Left lung (tissue), 10 donors: ENCODE data around the gene ECHDC1. TPM values are rescaled to one million over a fixed set of nuclear protein-coding genes. Genes with fewer than 3 reads are reported as not detected.

ENCODE experiments used
- ATAC-seq: fragments of 200-7000 bp; cut with Tn5 transposase; one replicate; pipeline ENCODE4 v1.9.1; 2020; ENCODE audit warnings: moderate library complexity
- DNase-seq, 4 donors: peaks; one replicate each; pipeline ENCODE4 v3.0.0-alpha.2; 2013 to 2020
- H3K27ac ChIP-seq, 2 donors: fragments of 200-600 bp; sonication (generic) in 1 of 2; one replicate each; pipeline versions ENCODE4 v1.5.0 to v1.8.0; 2020 to 2021
- H3K27me3 ChIP-seq, 2 donors: fragments of 200-600 bp; sonication (generic) in 1 of 2; one replicate each; pipeline versions ENCODE4 v1.5.0 to v1.8.0; 2020 to 2021
- H3K36me3 ChIP-seq, 2 donors: fragments of 200-600 bp; sonication (generic) in 1 of 2; one replicate each; pipeline versions ENCODE4 v1.5.0 to v1.8.0; 2020 to 2021
- H3K4me1 ChIP-seq, 2 donors: fragments of 200-600 bp; one replicate each; pipeline ENCODE4 v1.8.0; 2021
- H3K4me3 ChIP-seq, 2 donors: fragments of 200-600 bp; sonication (generic) in 1 of 2; one replicate each; pipeline versions ENCODE4 v1.5.0 to v1.8.0; 2020 to 2021; ENCODE audit warnings: mild to moderate bottlenecking in 1 of 2
- H3K9me3 ChIP-seq, 2 donors: fragments of 200-600 bp; sonication (generic) in 1 of 2; one replicate each; pipeline versions ENCODE4 v1.5.0 to v1.8.0; 2020 to 2021
- CTCF ChIP-seq, 2 donors: fragments of 200-600 bp; sonication (generic) in 1 of 2; IDR thresholded peaks; one replicate each; pipeline versions ENCODE4 v1.5.0 to v1.8.0; 2021; ENCODE audit warnings: antibody characterized with exemption in 2 of 2
- intact Hi-C, 2 donors: fragments of 100-400 bp; cut with DNase I; formaldehyde crosslinking; loops; one replicate each; pipeline versions ENCODE4 v1.11.2 to v1.14.2; 2022
- polyA plus RNA-seq, 6 donors: library from polyadenylated mRNA; unstranded; fragments of 120-200 nt; gene quantifications; one replicate each; pipeline ENCODE4 v1.2.1, GENCODE V29; 2013; ENCODE audit not compliant: insufficient read length in 6 of 6
- total RNA-seq, 2 donors: library from RNA; stranded (reverse); fragmentation: NEBNext Ultra II Directional; extraction: Animal tissue kit (Norgen Biotek cat#: 25700); gene quantifications; one replicate each; pipeline ENCODE4 v1.2.1, GENCODE V29; 2021
- donor health status: DM: no; HTN: yes; CAD: no.
- donor health status: DM: no; HTN: no; CAD: no.

ECHDC1 gene
- total and polyA plus RNA-seq, 8 donors, result 65.9 to 88.2 (median 81.0) TPM

- H3K4me3 ChIP-seq, result no peak overlapping the region
- peaks cover 21 to 32% of the 10 kb centered on the region in 2 donors for H3K4me1 ChIP-seq
- no peaks in the 10 kb centered on the region for H3K9me3 ChIP-seq
- no peak overlapping the region for H3K27ac ChIP-seq
- peaks cover 0 to 27% of the 10 kb centered on the region in 2 donors for H3K36me3 ChIP-seq
- ATAC-seq (no peak), DNase-seq (no peak)
- H3K27me3 ChIP-seq, result no peaks in the 10 kb centered on the region
- TF ChIP-seq CTCF (IDR thresholded peaks at IDR 0.05), result no peak
- intact Hi-C loops, result no loop called here
Observed at GRCh38 chr6:127298475-127298874, 44.9 kb downstream of the ECHDC1 start.

GRCh38 chr6:127297502-127298070 lies 45.8 kb downstream of the ECHDC1 start:
- no peak for DNase-seq

GRCh38 chr6:127291495-127291894 lies 51.9 kb downstream of the ECHDC1 start:
- intact Hi-C loops, result no loop called here
- H3K4me3 ChIP-seq, result no peak overlapping the region
- no peak for TF ChIP-seq CTCF (IDR thresholded peaks at IDR 0.05)
- peaks cover 5 to 54% of the 10 kb centered on the region in 2 donors for H3K36me3 ChIP-seq
- ATAC-seq (peak; percentile 9), DNase-seq (no peak)
- peak overlapping the region in 1 of 2 donors; percentile 34 for H3K27ac ChIP-seq
- peaks cover 8 to 21% of the 10 kb centered on the region in 2 donors for H3K4me1 ChIP-seq
- H3K9me3 ChIP-seq, result no peaks in the 10 kb centered on the region
- no peaks in the 10 kb centered on the region for H3K27me3 ChIP-seq

More at GRCh38 chr6:127297502-127298070, 45.8 kb downstream of the ECHDC1 start:
- Histone ChIP-seq H3K9me3 (no peaks in the 10 kb centered on the region), H3K27me3 (no peaks in the 10 kb centered on the region), H3K4me3 (no peak overlapping the region), H3K4me1 (peaks cover 23 to 26% of the 10 kb centered on the region in 2 donors), H3K36me3 (peaks cover 0 to 27% of the 10 kb centered on the region in 2 donors), H3K27ac (no peak overlapping the region)
- no peak for TF ChIP-seq CTCF (IDR thresholded peaks at IDR 0.05)
- intact Hi-C loops, result no loop called here
- no peak for ATAC-seq

- H3K4me1 ChIP-seq, result peaks cover 8 to 21% of the 10 kb centered on the region in 2 donors
- no peaks in the 10 kb centered on the region for H3K27me3 ChIP-seq
- H3K36me3 ChIP-seq, result peaks cover 5 to 54% of the 10 kb centered on the region in 2 donors
- no peaks in the 10 kb centered on the region for H3K9me3 ChIP-seq
- H3K27ac ChIP-seq, result peak overlapping the region; percentile 34 to 43
- peak; percentile 57 for ATAC-seq
- H3K4me3 ChIP-seq, result no peak overlapping the region
- no peak for DNase-seq
- no peak for TF ChIP-seq CTCF (IDR thresholded peaks at IDR 0.05)
- intact Hi-C loops, result no loop called here
Observed at GRCh38 chr6:127290391-127291265, 52.8 kb downstream of the ECHDC1 start.

- no peak for DNase-seq
- intact Hi-C loops, result no loop called here
- Histone ChIP-seq H3K36me3 (peaks cover 5 to 54% of the 10 kb centered on the region in 2 donors), H3K9me3 (no peaks in the 10 kb centered on the region), H3K27me3 (no peaks in the 10 kb centered on the region), H3K4me1 (peaks cover 8 to 21% of the 10 kb centered on the region in 2 donors), H3K27ac (peak overlapping the region in 1 of 2 donors; percentile 34), H3K4me3 (no peak overlapping the region)
- ATAC-seq, result peak; percentile 70
- TF ChIP-seq CTCF (IDR thresholded peaks at IDR 0.05), result no peak
Observed at GRCh38 chr6:127289934-127290333, 53.5 kb downstream of the ECHDC1 start.
